HG03045 (cell line): Measurements from ENCODE around the gene RFC3.
"Not testable (repeated sequence)": the region's sequence is repeated elsewhere in the genome, so short reads cannot be mapped to it uniquely, and the experiment has no call there.

ENCODE experiments used
- ATAC-seq: cut with Tn5 transposase; IDR thresholded peaks from one replicate; pipeline ENCODE4 v1.9.1; 2021; ENCODE audit warnings: mild to moderate bottlenecking, moderate library complexity; ENCODE audit not compliant: unreplicated experiment

RFC3 gene

DNA sequence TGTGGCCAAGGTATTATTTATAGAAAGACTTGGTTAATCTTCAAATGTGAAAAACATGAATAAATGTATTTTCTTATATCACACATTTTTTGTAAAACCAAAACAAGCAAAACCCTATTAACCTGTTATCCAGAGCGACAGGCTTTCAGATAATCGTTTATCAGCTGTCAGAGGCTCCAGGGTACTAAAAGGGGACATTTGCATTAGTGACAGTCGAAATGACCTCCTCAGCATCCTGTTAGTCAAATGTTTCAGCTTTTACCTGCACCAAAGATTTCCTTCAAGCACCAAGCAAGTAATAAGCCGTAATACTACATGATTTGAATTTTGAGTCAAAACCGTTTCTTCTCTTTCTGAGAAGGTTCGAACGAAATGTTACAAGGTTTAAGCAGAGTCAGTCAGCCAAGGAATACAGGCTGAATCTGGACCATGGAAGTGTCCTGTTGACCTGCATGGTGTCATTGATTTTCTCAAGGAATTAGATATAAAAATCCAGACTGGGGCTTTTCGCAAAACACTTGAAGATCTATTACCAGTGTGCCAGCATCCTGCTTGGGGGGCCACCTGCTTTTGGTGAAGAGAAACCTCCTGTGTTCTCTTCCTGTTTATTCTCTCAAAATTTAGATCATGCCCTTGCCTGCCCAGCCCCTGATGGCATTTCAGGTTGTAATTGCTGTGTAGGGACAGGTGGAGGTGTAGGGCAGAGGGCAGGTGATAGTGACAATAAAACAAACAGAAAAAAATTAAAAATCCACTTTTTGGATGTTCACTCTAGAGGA, 11.3 kb upstream of the RFC3 start:
- ATAC-seq, result no peak

DNA sequence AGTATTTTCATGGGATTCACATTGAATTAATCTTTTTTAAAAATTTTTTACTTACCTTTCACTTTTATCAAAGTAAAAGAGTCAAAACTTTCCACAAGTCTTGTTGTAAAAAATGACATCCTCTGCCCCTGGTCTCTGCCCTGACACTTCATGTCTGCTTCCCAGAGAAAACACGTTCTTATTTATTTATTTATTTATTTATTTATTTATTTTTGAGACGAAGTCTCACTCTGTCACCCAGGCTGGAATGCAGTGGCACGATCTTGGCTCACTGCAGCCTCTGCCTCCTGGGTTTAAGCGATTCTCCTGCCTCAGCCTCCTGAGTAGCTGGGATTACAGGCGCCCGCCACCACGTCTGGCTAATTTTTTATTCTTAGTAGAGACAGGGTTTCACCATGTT, 5.1 kb upstream of the RFC3 start:
- not testable (repeated sequence) for ATAC-seq

DNA sequence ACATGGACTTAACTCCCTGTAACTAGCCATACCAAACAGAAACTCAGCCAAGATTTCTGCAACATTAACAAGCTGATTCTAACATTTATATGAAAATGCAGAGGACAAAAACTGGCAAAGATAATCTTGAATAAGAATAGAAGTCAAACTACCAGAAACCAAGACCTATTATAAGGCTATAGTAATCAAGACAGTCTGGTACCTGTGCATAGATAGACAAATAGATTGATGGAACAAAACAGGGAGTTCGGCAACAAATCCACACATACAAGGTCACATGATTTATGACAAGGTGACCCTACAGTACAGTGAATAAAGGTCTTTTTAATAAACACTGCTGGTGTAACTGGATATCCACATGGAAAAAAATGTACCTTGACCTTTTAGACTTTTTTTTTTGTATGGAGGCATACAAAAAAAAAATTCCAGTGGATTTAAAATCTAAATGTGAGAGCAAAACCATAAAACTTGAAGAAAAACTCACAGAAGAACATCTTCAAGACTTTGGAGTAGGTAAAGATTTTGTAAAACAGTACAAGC, 2.9 kb upstream of the RFC3 start:
- no peak for ATAC-seq

DNA sequence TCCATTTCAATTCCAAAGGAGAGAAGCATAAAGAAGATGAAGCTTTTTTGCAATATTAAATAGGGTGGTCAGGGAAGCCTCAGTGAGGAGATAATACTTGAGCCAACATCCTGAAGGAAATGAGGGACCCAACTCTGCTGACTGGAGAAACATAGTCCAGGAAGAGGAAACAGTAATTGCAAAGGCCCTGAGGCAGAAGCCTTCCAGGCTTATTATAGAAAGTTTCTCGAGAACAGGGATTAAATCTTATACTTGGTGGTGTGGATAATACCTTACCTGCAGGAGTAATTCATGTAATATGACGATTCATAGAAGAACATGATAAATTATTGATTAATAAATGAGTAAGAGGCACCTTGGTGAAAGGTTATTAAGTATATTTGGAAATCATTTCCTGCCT, 1.0 kb upstream of the RFC3 start:
- ATAC-seq, result no peak

DNA sequence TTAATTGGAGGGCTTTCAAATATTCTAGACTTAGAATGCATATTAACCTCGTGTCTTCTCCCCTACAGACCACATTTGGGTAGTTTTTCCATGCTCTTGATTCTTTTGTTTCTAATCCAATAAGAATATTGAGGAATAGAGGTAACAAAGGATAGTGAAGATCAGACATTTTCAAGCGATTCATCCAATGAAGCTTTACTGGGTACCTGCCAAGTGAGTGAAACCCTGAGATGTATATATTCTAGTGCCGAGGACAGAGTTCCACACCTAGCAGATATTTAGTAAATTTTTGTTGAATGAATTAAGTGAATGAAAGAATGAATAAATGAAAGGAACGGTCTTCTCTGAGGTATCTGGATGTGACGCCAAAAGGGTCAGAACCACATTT, 442 bp upstream of the RFC3 start:
- ATAC-seq, result peak; percentile 2

DNA sequence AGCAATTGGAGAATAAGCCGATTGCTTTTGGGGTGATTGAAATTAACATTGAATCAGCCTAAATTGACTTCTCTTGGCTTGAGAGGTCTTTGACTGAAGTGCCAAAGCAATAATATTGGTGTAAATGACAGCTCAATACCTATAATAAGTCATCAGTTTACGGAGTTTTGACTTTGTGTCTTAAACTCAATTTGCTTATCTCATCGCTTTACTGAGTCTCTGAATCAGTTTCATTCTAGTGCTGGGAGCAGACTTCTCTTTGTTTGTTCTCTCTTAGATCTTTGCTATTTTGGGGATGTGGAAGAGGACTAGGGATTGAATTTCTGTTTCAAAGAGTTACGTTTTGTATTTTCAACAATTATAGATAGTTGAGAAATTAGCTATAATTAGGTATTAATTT, 7.1 kb downstream of the RFC3 start:
- no peak for ATAC-seq

DNA sequence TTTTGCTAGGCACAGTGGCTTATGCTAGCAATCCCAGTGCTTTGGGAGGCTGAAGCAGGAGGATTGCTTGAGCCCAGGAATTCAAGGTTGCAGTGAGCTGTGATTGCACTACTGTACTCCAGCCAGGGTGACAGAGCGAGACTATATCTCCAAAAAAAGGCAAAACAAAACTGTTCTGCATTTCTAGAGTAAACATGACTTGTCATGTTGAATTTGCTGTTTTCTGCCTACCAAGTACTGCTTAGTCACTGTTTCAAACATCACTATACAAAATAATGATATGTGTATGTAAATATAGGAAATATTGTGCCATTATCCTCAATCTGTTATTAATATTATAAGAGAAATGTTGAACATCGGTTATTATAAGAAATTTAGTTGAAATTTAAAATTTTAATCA, 9.2 kb downstream of the RFC3 start:
- no peak for ATAC-seq

DNA sequence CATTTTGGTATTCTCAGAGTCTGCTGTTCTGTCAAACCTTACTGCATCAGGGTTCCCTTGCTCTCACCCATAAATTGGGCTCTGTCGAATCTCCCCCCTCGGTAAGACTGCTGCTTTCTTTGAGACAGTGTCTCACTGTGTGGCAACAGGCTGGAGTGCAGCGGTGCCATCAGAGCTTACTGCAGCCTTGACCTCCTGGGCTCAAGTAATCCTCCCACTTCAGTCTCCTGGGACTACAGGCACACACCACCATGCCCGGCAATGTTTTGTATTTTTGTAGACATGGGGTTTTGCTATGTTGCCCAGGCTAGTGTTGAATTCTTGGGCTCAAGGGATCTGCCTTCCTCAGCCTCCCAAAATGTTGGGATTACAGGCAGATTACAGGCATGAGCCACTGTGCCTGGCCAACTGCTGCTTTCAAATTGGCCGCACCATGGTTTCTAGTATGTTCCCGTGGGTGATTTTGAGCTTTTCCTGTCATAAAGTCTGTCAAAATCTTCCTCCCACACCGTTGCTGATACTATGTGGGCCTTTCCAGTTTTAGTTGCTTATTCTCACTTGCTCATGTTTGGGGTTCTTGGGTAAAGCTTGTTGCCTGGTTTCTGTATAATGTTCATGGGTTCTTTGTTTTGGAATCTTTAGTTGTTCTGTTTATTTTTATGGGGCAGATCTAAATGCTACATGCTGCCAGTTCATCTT, 10.6 kb downstream of the RFC3 start:
- ATAC-seq, result no peak

DNA sequence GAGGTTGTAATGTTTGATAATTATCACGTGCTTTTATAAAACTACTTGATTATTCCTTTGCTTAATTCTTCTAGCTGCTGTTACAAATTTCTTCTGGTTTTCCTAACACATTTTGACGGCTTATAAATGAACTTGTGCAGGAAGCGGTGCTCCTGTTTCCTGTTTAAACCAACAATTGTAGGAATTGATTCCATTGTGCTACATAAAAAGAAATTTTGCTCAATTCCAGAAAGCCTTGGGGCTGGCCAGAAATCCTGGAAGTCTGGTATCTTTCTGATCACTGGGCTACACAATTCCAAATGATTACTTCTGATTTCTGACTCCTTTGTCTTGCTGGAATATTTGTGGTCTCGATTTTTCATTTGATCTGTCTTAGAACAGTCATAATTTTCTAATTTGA, 14.9 kb downstream of the RFC3 start:
- ATAC-seq, result no peak

DNA sequence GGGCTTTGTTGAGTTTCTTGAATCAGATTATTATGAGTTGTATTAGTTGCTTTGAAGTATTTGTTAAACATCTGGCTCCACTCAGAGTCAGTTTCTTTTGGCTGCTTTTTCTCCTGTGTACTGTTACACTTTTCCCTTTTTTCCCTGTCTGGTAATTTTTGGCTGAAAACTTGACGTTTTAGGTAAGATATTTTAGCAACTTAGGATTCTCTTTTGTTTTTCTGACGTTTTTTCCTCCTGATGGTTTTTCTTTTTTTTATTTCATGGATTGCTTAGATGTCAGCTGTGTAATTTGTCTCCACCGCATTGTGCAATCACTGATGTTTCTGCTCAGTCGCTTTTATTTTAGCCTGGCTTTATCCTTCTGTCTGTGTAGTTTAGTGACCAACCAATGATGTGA, 20.7 kb downstream of the RFC3 start:
- ATAC-seq, result no peak

DNA sequence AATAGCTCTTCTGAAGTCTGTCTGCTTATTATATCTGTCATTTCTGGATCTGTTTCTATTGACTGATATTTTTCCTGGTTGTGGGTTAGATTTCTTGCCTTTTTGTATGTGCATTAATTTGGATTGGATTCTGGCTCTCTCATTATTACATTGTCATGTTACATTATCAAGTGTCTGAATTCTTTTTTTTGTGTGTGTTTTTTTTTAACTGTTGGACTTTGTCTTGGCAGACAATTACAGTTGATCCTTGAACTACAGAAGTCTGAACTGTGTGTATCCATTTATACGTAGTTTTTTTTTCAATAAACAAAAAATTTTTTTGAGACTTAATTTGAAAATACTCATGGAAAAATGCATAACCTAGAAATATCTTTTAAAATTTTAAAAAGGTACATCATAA, 22.5 kb downstream of the RFC3 start:
- ATAC-seq, result no peak

DNA sequence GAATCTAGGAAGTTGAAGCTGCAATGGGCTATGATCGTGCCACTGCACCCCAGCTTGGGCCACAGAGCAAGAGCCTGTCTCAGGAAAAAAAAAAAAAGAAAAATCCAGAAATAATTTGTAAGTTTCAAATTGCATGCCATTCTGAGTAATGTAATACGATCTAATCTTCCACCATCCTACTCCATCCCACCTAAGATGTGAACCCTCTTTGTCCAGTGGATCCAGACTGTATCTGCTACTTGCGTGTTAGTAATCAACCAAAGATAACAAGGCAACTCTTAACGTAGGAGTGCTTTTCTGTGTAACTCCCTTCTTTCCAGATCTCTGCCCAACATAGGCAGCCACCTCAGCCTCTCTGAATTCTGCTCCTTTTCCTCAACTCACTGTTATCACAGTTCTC, 24.3 kb downstream of the RFC3 start:
- no peak for ATAC-seq

DNA sequence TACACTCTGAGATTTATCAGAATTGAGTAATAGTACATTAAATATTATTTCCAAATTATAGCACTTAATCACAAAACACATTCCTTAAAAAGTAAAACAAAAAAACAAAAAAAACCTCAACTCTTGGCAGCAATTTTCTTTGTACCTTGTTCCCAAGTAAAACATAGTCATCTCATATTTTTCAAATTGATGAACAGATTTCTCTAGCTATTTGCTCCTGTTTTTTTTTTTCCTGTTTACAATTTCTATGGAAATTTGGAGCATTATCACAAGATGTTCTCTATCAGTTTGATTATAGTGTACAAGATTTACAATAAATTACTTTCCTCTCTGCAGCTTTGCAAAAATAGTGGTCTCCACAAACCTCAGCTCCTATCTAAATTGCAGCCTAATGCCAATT, 25.0 kb downstream of the RFC3 start:
- no peak for ATAC-seq

DNA sequence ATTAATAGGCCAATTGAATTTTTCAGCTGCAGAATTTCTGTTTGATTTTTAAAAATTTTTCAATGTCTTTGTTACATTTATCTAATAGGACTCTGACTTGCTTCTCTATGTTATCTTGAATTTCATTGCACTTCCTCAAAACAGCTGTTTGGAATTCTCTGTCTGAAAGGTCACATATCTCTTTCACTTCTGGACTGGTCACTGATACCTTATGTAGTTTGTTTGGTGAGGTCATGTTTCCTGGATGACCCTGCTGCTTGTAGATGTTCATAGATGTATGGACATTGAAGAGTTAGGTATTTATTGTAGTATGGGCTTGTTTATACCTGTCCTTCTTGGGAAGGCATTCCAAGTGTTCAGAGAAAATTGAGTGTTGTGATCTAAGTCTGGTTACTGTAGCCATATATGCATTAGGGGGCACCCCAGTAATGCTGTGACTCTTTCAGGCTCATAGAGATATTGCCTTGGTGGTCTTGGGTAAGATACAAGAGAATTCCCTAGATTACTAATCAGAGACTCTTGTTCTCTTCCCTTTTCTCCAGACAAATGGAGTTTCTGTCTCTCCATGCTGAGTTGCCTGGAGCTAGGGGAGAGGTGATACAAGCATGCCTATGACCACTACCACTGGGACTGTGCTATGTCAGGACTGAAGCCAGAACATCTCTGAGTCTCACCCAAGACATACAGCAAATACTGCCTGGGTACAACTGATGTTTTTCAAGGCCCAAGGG, 27.8 kb downstream of the RFC3 start:
- ATAC-seq, result no peak

DNA sequence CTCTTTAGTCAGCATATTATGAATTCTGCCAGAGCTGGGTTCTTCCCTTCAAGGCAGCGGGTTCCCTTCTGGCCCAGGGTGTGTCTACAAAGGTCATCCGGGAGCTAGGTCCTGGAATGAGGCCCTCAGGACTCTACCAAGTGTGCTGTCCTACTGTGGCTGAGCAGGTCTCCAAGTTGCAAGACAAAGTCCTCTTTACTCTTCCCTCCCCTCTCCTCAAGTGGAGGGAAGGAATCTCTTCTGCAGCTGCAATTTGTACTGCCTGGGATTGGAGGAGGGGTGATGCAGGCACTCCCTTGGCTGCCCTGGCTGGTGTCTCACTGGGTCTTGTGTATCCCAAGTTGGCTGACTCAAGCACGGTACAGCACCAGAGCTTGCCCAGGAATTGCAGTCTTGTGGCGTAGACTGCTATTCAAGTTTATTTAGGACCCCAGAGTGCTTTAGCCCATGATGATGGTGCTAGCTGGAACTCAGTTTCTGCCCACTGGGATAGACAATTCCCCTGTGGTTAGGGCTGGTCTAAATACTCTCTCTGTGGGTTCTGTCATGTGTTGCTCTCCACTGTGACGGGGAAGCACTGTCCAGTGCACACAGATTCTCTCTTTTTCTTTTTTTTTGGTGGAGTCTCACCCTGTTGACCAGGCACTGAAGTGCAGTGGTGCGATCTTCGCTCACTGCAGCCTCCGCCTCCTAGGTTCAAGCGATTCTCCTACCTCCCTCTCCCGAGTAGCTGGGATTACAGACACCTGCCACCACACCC, 28.5 kb downstream of the RFC3 start:
- ATAC-seq, result no peak

DNA sequence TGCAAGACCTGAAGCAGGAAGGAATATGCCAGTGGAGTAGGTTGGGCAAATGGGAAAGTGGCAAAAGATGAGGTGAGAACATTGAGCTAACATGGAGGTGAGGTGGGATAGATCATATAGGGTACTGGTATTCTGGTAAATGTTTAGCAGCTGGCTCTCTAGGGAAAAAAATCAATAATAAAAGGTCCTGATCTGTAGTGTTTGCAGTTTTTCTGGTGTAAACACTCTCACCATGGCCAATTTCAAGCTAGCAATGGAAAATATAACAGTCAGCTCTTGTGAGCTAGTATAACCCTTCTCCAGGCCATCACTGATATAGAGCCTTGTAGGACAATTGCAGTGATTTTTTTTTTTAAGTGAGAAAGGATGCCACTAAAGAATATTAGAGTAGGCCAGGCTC, 31.3 kb downstream of the RFC3 start:
- ATAC-seq, result no peak

DNA sequence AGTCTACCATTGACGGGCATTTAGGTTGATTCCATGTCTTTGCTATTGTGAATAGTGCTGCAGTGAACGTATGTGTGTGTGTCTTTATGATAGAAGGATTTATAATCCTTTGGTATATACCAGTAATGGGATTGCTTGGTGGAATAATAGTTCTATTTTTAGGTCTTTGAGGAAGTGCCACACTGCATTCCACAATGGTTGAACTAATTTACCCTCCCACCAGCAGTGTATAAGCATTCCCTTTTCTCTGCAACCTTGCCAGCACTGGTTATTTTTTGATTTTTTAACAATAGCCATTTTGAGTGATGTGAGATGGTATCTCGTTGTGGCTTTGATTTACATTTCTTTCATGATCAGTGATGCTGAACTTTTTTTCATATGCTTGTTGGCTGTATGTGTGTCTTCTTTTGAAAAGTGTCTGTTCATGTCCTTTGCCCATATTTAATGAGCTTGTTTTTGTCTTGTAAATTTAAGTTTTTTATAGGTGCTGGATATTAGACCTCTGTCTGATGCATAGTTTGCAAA, 37.5 kb downstream of the RFC3 start:
- ATAC-seq, result no peak

DNA sequence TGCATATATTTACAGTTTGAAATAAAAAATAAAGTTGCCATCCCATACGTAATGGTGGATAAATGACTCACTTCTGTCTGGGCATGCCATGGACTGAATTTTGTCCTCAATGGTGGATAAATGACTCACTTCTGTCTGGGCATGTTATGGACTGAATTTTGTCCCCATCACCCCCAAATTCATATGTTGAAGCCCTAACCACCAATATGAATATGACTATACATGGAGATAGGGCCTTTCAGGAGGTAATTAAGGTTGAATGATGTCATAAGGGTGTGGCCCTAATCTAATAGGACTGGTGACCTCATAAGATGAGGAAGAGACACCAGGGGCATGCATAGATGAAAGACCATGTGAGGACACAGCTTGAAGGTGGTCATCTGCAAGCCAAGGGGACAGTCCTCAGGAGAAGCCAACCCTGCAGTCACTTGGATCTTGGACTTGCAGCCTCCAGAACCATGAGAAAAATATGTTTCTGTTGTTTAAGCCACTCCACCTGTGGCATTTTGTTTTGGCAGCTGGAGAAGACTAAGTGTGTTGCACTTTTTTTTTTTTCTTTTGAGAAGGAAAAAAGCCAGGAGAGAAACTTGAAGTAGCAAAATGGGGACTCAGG, 41.8 kb downstream of the RFC3 start:
- ATAC-seq, result no peak

DNA sequence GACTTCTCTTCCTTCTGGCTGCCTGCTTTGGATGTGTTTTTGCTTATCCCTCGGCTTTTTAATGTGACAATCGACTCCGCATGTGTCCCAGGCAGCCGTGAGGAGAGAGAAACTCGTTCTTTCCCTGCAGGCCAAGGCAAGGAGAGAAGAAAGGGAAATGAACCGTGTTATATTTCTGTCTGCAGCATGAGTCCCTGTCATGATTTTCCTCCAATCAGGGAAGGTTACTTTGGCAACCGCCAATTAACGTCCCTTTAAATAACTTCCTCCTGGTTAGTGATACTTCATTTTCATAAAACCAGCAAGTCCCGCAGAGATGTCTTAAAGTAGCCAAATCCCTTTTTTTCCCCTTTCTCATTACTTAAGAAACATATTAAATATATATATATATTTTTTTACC, 42.6 kb downstream of the RFC3 start:
- no peak for ATAC-seq

DNA sequence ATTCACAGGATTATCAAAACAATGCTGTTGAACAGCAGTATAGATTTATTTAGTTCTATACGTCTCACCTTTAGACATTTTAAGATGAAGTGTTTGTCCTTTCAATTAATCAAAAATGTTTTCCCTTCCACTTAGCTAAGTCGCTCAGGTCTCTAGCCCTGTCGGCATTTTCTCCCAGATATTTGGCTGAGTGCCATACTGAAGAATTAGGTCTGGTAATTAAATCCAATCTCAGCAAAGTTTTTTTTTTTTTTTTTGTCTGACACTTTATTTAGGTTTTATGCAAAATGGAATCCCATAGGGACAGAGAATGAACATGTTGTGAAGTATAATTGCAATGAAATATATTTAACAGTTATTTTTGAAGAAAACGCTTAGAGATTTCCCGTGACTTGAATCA, 44.1 kb downstream of the RFC3 start:
- ATAC-seq, result no peak
